Testis (tissue), 3 donors: ENCODE results near the gene TMEM39B. TPM values are rescaled to one million over a fixed set of nuclear protein-coding genes. Genes with fewer than 3 reads are reported as not detected.

Experiments
- DNase-seq: peaks from one replicate; pipeline ENCODE4 v3.0.0-alpha.2; 2019
- H3K27ac ChIP-seq, 2 donors: fragments of 200-600 bp; sonication (generic); one replicate each; pipeline ENCODE4 v1.5.1; 2019
- H3K27me3 ChIP-seq: fragments of 200-600 bp; sonication (generic); one replicate; pipeline ENCODE4 v1.5.1; 2019
- H3K36me3 ChIP-seq: fragments of 200-600 bp; sonication (generic); one replicate; pipeline ENCODE4 v1.5.1; 2017; ENCODE audit warnings: low read depth; ENCODE audit errors: missing control alignments
- H3K4me1 ChIP-seq: fragments of 200-600 bp; sonication (generic); one replicate; pipeline ENCODE4 v1.5.1; 2019
- H3K4me3 ChIP-seq, 2 donors: fragments of 200-600 bp; sonication (generic); one replicate each; pipeline ENCODE4 v1.5.1; 2017 to 2019
- H3K9me3 ChIP-seq: fragments of 200-600 bp; sonication (generic); one replicate; pipeline ENCODE4 v1.5.1; 2017
- CTCF ChIP-seq, 3 experiments: fragments of 450-650 bp in 2 of 3; fragments of 200-600 bp in 1 of 3; sonication (generic) in 1 of 3; IDR thresholded peaks; one replicate each; pipeline ENCODE4 v1.5.1; 2016 to 2019; ENCODE audit warnings: antibody characterized with exemption in 3 of 3, mild to moderate bottlenecking in 2 of 3, moderate library complexity in 1 of 3
- POLR2A ChIP-seq: fragments of 450-650 bp; IDR thresholded peaks from one replicate; pipeline ENCODE4 v1.6.1; 2017; ENCODE audit warnings: antibody characterized with exemption, mild to moderate bottlenecking, moderate library complexity
- WGBS, 2 donors: methylation state at CpG; one replicate each; pipeline ENCODE4 v1.1.5; 2018; 5-methylcytosine and 5-hydroxymethylcytosine counted together
- intact Hi-C: fragments of 100-400 bp; cut with DNase I; formaldehyde crosslinking; loops from one replicate; pipeline ENCODE4 v1.15.1; 2023; ENCODE audit warnings: low total_unique reads
- polyA plus RNA-seq: library from polyadenylated mRNA; stranded (reverse); fragments of 350-450 nt; fragmentation: Illumina TruSeq; extraction: RNeasy Lipid Tissue Mini Kit (QIAGEN cat#74804); gene quantifications from one replicate; pipeline ENCODE4 v1.2.3, GENCODE V29; 2014; ENCODE audit warnings: low read depth, low replicate concordance; ENCODE audit not compliant: insufficient read depth
- total RNA-seq, 2 donors: library from RNA; depleted of rRNA; stranded (reverse); fragments of >200 nt; gene quantifications; one replicate each; pipeline ENCODE4 v1.2.3, GENCODE V29; 2016

Gene TMEM39B
- total and polyA plus RNA-seq, 3 donors from 2014 or later, result 15.7 to 24.0 (median 16.9) TPM

GRCh38 chr1:32099426-32099825 lies 26.7 kb downstream of the TMEM39B start:
- 95 to 96% methylated on average over 4 of the region's 4 CpGs for WGBS, 2 donors
- intact Hi-C loops, result no loop called here
- no peaks in the 10 kb centered on the region for H3K27me3 ChIP-seq
- H3K36me3 ChIP-seq, result no peaks in the 10 kb centered on the region
- H3K9me3 ChIP-seq, result no peaks in the 10 kb centered on the region
- no peak overlapping the region for H3K27ac ChIP-seq
- DNase-seq, result no peak
- no peak overlapping the region for H3K4me3 ChIP-seq
- no peaks in the 10 kb centered on the region for H3K4me1 ChIP-seq
- no peak for TF ChIP-seq POLR2A
- TF ChIP-seq CTCF (IDR thresholded peaks at IDR 0.05), result no peak

GRCh38 chr1:32100359-32100758 lies 27.6 kb downstream of the TMEM39B start:
- Histone ChIP-seq H3K4me1 (no peaks in the 10 kb centered on the region), H3K27ac (no peak overlapping the region), H3K27me3 (no peaks in the 10 kb centered on the region), H3K9me3 (no peaks in the 10 kb centered on the region), H3K36me3 (no peaks in the 10 kb centered on the region), H3K4me3 (no peak overlapping the region)
- intact Hi-C loops, result no loop called here
- WGBS, 2 donors, result 68 to 83% methylated on average over 10 of the region's 10 CpGs
- TF ChIP-seq CTCF (IDR thresholded peaks at IDR 0.05) (no peak), POLR2A (no peak)
- no peak for DNase-seq

GRCh38 chr1:32100807-32101708 lies 28.3 kb downstream of the TMEM39B start:
- Histone ChIP-seq H3K27ac (no peak overlapping the region), H3K27me3 (no peaks in the 10 kb centered on the region), H3K4me3 (no peak overlapping the region), H3K36me3 (no peaks in the 10 kb centered on the region), H3K9me3 (no peaks in the 10 kb centered on the region), H3K4me1 (no peaks in the 10 kb centered on the region)
- WGBS, 2 donors, result 83 to 88% methylated on average over 9 of the region's 9 CpGs
- no peak for DNase-seq
- TF ChIP-seq CTCF (IDR thresholded peaks at IDR 0.05) (no peak), POLR2A (no peak)
- intact Hi-C loops, result no loop called here

DNA sequence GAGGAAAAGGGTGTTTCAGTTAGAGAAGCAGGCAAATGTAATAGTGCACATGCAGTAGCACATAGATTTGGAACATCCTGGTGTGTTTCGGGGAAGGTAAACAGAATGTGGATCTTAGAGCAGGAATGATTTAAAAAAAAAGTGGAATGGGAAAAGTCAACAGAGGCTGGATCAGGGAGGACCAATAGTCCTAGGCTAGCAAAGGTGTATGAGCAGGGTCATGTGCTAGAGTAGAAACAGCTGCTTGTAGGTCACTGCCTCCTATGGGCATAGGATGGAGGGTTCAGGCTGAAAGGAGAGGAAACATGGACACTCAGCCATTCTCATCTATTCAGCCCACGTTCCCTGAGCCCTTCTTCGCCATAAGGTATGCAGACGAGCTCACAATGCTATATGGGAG lies 31.4 kb downstream of the TMEM39B start:
- intact Hi-C loops, result no loop called here
- no peaks in the 10 kb centered on the region for H3K9me3 ChIP-seq
- 72 to 76% methylated on average over 4 of the region's 4 CpGs for WGBS, 2 donors
- H3K4me1 ChIP-seq, result peaks cover 4% of the 10 kb centered on the region
- H3K27me3 ChIP-seq, result no peaks in the 10 kb centered on the region
- no peak overlapping the region for H3K27ac ChIP-seq
- H3K4me3 ChIP-seq, result no peak overlapping the region
- no peaks in the 10 kb centered on the region for H3K36me3 ChIP-seq
- DNase-seq, result no peak
- TF ChIP-seq CTCF (IDR thresholded peaks at IDR 0.05), result no peak
- no peak for TF ChIP-seq POLR2A

DNA sequence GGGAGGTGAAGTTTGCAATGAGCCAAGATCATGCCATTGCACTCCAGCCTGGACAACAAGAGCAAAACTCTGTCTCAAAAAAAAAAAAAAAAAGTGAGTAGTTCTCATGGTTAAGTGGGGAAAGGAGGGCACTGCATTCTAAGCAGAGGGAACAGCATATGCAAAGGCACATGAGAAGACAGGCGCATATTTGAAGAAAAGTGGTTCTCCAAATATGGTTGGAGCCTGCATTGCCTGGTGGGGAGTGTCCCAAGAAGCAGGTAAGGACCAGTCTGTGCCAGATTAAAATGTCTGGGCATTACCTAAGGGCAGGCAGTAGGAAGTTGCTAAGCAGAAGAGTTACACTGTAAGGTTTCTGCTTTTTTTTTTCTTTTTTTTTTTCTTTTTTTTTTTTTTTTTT lies 32.6 kb downstream of the TMEM39B start:
- H3K27me3 ChIP-seq, result no peaks in the 10 kb centered on the region
- H3K36me3 ChIP-seq, result no peaks in the 10 kb centered on the region
- DNase-seq, result no peak
- TF ChIP-seq POLR2A, result no peak
- no peak for TF ChIP-seq CTCF (IDR thresholded peaks at IDR 0.05)
- peaks cover 13% of the 10 kb centered on the region for H3K4me1 ChIP-seq
- intact Hi-C loops, result no loop called here
- H3K9me3 ChIP-seq, result no peaks in the 10 kb centered on the region
- H3K27ac ChIP-seq, result no peak overlapping the region
- no peak overlapping the region for H3K4me3 ChIP-seq
- WGBS, 2 donors, result 88 to 97% methylated on average over 1 of the region's 1 CpG
